A673 (cell line): ENCODE data around the gene CDC42EP3.

Source experiments
- EZH2 ChIP-seq: fragments of 200-600 bp; sonication (generic); IDR thresholded peaks from 2 replicates; pipeline ENCODE4 v1.6.1; 2017; ENCODE audit warnings: borderline replicate concordance, low read depth, mild to moderate bottlenecking, mixed read lengths, antibody characterized with exemption, low read length; ENCODE audit not compliant: poor library complexity, severe bottlenecking
- TF ChIP-seq, protein P1 (sequence below): fragments of 300-800, 200-600 bp; sonication (generic); conservative IDR thresholded peaks from 2 replicates; pipeline ENCODE4 v1.5.1; 2017; ENCODE audit warnings: low read depth, mild to moderate bottlenecking, antibody characterized with exemption, low read length, moderate library complexity, mixed read lengths

DNA sequence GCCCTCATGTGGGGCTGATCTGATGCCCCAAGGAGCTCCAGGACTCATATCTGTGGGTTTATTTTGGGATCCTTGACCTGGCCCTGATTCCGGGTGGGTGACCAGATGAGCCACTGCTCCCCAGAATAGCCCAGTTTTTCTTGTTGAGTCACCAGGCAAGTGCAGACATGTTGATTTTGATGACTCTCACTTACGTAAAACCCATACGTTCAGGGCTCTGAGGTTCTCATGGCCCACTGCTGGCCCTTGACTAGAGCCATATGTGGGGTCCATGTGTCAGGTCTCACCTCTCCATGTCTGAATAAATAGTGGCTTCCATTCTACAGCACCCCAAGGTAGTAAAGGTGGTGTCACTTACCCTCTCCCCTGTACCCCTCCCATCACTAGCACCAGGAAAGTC is 41.9 kb downstream of the CDC42EP3 start:
- TF ChIP-seq EZH2, result no peak
- TF ChIP-seq, protein P1, sequence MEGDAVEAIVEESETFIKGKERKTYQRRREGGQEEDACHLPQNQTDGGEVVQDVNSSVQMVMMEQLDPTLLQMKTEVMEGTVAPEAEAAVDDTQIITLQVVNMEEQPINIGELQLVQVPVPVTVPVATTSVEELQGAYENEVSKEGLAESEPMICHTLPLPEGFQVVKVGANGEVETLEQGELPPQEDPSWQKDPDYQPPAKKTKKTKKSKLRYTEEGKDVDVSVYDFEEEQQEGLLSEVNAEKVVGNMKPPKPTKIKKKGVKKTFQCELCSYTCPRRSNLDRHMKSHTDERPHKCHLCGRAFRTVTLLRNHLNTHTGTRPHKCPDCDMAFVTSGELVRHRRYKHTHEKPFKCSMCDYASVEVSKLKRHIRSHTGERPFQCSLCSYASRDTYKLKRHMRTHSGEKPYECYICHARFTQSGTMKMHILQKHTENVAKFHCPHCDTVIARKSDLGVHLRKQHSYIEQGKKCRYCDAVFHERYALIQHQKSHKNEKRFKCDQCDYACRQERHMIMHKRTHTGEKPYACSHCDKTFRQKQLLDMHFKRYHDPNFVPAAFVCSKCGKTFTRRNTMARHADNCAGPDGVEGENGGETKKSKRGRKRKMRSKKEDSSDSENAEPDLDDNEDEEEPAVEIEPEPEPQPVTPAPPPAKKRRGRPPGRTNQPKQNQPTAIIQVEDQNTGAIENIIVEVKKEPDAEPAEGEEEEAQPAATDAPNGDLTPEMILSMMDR, result no peak
